ENCODE data around the gene RALGPS1.

RALGPS1 gene

GRCh38 chr9:127116957-127117356 lies 202.4 kb downstream of the RALGPS1 start:
- no peak for TF ChIP-seq CTCF (IDR thresholded peaks at IDR 0.05; ENCODE audit: extremely low read depth, insufficient read depth, missing control alignments)
- peak; percentile 56 for DNase-seq (ENCODE audit: low spot score)
- in situ Hi-C loops (cut with MboI; ENCODE audit: low pct_unique_long_range_greater_than_20kb, low sequenced_read_pairs, unreplicated experiment) = no loop called here

- no peak for DNase-seq (ENCODE audit: low spot score)
- no peak for TF ChIP-seq CTCF (IDR thresholded peaks at IDR 0.05; ENCODE audit: extremely low read depth, insufficient read depth, missing control alignments)
- in situ Hi-C loops (cut with MboI; ENCODE audit: low pct_unique_long_range_greater_than_20kb, low sequenced_read_pairs, unreplicated experiment) = no loop called here
Measured at GRCh38 chr9:127117801-127118200, 203.2 kb downstream of the RALGPS1 start.

GRCh38 chr9:127118597-127119319 lies 204.2 kb downstream of the RALGPS1 start:
- TF ChIP-seq CTCF (IDR thresholded peaks at IDR 0.05; ENCODE audit: extremely low read depth, insufficient read depth, missing control alignments) = no peak
- in situ Hi-C loops (cut with MboI; ENCODE audit: low pct_unique_long_range_greater_than_20kb, low sequenced_read_pairs, unreplicated experiment) = no loop called here
- DNase-seq (ENCODE audit: low spot score) = peak; percentile 65

GRCh38 chr9:127119320-127119709 lies 204.7 kb downstream of the RALGPS1 start:
- TF ChIP-seq CTCF (IDR thresholded peaks at IDR 0.05; ENCODE audit: extremely low read depth, insufficient read depth, missing control alignments) = no peak
- no peak for DNase-seq (ENCODE audit: low spot score)
- in situ Hi-C loops (cut with MboI; ENCODE audit: low pct_unique_long_range_greater_than_20kb, low sequenced_read_pairs, unreplicated experiment) = no loop called here

GRCh38 chr9:127121628-127122175 lies 207.1 kb downstream of the RALGPS1 start:
- in situ Hi-C loops (cut with MboI; ENCODE audit: low pct_unique_long_range_greater_than_20kb, low sequenced_read_pairs, unreplicated experiment) = no loop called here
- no peak for DNase-seq (ENCODE audit: low spot score)
- TF ChIP-seq CTCF (IDR thresholded peaks at IDR 0.05; ENCODE audit: extremely low read depth, insufficient read depth, missing control alignments) = no peak

GRCh38 chr9:127122176-127123063 lies 207.8 kb downstream of the RALGPS1 start, which contains the start of gene ANGPTL2:
Gene ANGPTL2, minus strand, starts transcription at chr9:127122635. Its CDS starts 13,904 bp downstream, at chr9:127108731.
- no peak for TF ChIP-seq CTCF (IDR thresholded peaks at IDR 0.05; ENCODE audit: extremely low read depth, insufficient read depth, missing control alignments)
- in situ Hi-C loops (cut with MboI; ENCODE audit: low pct_unique_long_range_greater_than_20kb, low sequenced_read_pairs, unreplicated experiment) = no loop called here
- DNase-seq (ENCODE audit: low spot score) = peak; percentile 73
